ENCODE measurements around the gene KRT10.
"Not testable (repeated sequence)": the region's sequence is repeated elsewhere in the genome, so short reads cannot be mapped to it uniquely, and the experiment has no call there.

KRT10 gene

DNA sequence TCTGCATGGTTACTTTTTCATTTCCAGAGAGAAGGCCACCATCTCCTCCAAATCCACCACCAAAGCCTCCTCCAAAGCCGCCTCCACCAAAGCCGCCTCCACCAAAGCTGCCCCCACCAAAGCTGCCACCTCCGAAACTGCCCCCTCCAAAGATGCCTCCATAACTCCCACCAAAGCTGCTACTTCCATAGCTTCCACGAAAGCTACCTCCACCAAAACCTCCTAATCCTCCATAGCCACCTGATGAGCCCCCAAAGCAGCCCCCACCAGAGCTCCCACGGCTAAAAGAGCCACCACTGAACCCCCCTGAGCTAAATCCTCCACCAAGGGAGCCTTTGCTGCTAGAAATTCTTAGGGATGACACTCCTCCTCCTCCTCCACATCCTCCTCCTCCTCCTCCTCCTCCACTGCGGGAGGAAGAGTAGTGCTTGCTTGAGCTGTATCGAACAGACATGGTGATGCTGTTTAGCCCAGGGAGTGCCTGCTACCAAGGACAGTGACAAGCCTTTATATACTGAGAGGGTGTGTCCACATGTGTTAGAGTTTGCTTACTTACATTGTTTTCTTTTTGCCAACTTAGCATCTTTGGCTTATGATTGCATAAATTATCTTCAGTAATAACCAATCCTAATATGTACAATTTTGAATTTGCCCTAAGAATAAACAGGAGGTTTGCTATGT, at the start of gene KRT10:
Gene KRT10, minus strand, starts transcription at position 483 of the 681 bp plus-strand sequence. Its CDS starts 29 bp downstream, at position 454.
- DNase-seq = no peak

DNA sequence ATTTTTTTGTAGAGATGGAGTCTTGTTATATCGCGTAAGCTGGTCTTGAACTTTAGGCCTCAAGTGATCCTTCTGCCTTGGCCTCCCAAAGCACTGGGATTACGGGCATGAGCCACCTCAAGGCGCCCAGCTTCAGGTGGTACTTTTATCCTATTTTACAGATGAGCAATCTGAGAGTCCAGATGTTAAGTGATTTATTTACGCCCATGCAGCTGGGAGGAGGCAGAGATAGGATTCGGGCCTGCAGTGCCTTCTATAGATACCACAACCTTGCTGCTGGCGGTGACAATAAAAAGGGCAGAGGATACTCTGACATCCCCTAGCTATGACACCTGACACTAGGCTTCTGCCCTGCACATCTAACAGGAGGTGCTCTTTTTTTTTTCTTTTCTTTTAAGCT, 48.9 kb upstream of the KRT10 start:
- DNase-seq = no peak

- no peak for DNase-seq
Measured at GRCh38 chr17:40870136-40870535, 47.7 kb upstream of the KRT10 start.

GRCh38 chr17:40866838-40867237, 44.4 kb upstream of the KRT10 start, which contains the start of gene KRT12:
KRT12 (minus strand) TSS chr17:40867223; CDS start chr17:40867186, 37 bp downstream.
- DNase-seq = no peak

GRCh38 chr17:40864661-40865390, 42.4 kb upstream of the KRT10 start:
- DNase-seq = no peak

GRCh38 chr17:40862985-40863733, 40.7 kb upstream of the KRT10 start:
- DNase-seq = no peak

DNA sequence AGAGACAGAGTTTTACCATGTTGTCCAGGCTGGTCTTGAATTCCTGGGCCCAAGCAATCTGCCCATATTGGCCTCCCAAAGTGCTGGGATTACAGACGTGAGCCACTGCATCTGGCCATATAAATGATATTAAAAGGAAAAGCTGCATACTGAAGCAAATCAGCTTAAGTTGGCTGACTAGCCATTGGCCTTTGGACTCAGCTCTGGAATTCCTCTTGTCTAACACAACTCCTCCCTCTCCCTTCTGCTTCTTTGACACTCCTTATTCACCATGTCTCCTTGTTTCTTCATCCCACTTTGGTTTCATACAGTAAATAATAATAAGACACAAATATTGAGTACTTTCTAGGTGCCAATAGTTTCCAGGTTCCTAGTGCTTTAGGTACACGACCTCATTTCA, 37.1 kb upstream of the KRT10 start:
- no peak for DNase-seq

DNA sequence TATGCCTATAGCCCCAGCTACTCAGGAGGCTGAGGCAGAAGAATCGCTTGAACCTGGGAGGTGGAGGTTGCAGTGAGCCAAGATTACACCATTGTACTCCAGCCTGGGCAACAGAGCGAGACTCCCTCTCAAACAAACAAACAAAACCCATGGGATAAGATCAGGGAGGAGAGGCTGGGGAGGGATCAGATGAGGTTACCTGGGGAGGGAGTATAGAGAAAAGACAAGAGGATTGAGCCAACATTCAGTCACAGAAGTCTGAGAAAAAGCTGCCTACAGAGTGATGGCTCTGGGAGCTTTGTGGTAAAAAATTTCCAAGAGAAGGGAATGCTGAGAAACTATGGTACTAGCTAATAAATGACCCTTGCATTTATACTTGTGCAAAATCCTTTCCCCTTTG, 36.3 kb upstream of the KRT10 start:
- not testable (repeated sequence) for DNase-seq

- DNase-seq = no peak
Measured at GRCh38 chr17:40857535-40857934, 35.1 kb upstream of the KRT10 start.

- DNase-seq = no peak
Measured at GRCh38 chr17:40854175-40854814, 31.9 kb upstream of the KRT10 start.

GRCh38 chr17:40852364-40852763, 29.9 kb upstream of the KRT10 start:
- no peak for DNase-seq

DNA sequence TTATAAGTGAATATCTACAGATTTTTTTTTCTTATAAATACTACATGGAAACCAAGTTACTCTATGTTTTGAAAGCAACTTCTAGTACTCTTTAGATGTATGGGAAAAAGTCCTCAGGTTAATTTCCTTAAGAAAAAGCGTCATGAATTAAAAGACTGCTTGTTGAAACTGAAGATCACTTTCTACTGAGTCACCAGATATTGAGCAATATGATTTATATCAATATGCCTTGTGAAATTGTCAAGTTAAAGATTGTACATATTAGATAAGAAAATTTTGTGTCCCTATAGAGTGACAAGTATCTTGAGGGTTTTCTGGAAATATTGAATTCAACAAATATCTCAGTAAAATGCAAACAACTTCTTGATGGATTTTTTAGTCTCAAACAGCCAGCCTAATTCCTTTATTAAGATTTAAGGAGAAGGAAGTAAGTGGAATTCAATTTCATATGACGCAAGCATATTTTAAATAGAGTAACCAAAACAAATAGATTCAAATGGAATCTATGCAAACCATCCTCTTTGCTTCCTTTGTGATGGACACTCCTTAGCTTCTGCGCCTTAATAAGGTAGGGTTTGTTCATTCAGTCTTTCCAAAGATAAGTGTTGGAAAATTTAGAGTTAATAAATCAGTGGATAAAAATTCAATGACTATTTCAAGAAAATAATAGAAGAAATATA, 28.0 kb upstream of the KRT10 start:
- DNase-seq = no peak

- no peak for DNase-seq
Measured at GRCh38 chr17:40849723-40850122, 27.3 kb upstream of the KRT10 start.

DNA sequence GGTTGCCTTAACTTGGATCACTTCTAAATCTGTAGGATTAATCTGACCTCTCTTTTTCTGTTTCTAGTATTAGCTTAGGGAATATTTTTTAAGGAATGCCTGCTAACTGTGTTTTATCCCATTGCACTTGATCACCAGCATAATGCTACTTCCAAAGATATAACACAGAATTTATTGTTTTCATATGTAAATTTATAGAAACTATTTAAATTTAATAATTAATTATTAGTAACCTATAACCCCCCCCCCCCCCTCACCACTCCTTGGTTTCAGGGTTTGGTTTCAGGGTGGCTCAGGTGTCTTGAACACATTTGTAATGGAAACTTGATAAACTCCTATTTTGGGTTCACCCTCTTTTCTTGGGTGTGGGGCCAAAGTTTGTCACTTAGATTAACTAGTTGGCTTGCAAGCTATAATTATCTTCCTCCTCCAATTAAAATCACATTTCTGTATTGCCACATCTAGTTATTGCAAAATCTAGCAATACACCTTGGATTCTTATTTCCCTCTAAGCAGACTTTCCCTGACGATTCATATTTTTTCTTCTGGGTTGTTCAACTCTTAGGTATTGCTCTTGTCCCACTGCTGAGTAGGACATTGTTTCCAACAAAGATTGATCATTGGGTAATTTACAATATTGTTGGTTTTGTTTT, 26.3 kb upstream of the KRT10 start:
- no peak for DNase-seq

GRCh38 chr17:40846515-40847144, 24.2 kb upstream of the KRT10 start:
- no peak for DNase-seq

DNA sequence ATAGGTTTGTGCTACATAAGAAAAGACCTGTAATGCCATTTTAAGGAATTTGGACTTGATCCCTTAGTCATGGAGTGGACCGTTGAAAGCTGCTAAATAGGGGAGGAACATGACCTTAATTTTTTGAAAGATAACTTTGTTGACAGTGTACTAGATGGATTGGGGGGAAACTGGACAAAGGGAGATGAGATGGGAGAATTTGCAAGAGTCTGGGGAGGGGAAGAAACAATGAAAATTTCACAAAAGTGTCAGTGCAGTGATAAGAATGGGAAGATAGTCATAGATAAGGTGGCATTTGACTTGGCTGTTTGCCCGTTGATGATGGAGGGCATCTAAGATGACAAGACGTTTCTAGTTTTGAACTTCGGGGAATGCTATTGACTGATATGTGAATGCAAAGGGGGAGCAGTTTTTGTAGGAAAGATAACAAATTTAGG, 22.3 kb upstream of the KRT10 start:
- DNase-seq = no peak

- no peak for DNase-seq
Measured at GRCh38 chr17:40843242-40843641, 20.8 kb upstream of the KRT10 start.

- no peak for DNase-seq
Measured at GRCh38 chr17:40841246-40841645, 18.8 kb upstream of the KRT10 start.

DNA sequence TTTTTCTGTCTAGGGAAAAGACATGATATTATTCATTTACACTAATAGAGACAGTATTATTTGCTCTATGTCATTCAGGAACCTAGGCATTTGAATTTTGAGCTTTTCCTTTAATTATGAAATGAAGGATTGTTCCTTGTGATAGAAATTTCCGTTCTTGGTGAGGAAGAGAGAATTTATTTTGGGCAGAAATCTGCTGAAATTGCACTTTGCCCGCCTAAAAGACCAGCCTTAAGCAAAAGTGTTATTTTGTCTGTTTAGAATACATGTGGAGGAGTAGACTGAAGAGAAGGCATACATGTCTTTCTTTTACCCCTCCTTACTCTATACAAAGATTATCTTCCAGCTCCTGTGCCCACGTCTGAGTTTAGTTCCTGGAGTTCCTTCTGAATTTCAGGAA, 16.8 kb upstream of the KRT10 start:
- DNase-seq = no peak

GRCh38 chr17:40836020-40836419, 13.6 kb upstream of the KRT10 start:
- no peak for DNase-seq

DNA sequence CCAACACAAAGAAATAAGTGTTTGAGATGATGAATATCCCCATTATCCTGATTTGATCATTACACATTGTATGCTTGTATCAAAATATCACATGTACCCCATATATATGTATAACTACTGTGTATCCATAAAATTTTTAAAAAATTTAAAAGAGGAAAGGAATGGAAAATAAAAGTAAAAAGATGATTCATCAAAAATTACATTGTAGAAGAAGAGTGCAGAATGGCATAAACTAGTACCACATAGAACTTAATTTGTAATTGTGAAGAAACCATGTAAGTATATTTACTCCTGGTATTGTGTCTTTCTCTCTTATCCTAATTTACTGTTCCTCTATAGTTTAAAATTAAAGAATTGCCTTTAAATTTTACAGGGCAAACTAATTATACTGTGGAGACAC, 11.5 kb upstream of the KRT10 start:
- no peak for DNase-seq

DNA sequence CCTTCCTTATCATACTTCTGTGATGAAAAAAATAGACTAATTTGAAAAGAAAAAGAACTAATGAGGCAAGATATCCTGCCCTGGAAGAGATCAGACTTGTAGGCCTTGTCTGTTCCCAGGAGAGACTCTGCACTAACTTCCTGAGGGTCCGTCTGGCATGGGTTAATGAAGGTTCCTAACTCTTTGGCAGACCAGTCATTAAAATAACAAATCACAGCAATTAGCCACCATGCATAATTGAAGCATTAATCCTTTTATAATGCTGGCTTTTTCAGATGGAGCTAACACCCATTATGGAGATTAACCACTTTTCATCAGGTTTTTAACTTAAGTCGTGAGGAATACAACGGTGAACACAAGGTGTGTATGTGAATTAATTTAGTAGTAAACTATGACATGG, 10.4 kb upstream of the KRT10 start:
- DNase-seq = no peak

All from NCI-H2081 (cell line).